Psoas muscle (tissue), 8 donors: Measurements from ENCODE around the gene PRICKLE1. TPM values are rescaled to one million over a fixed set of nuclear protein-coding genes. Genes with fewer than 3 reads are reported as not detected.

Experiments
- ATAC-seq, 4 donors: fragments of 200-7000 bp; cut with Tn5 transposase; one replicate each; pipeline ENCODE4 v1.9.1; 2020; ENCODE audit warnings: moderate library complexity in 3 of 4, mild to moderate bottlenecking in 2 of 4
- DNase-seq, 2 donors: peaks; one replicate each; pipeline ENCODE4 v3.0.0-alpha.2; 2020
- H3K27ac ChIP-seq: fragments of 200-600 bp; one replicate; pipeline ENCODE4 v1.8.0; 2022
- H3K27me3 ChIP-seq, 3 donors: fragments of 200-600 bp in 1 of 3; one replicate each; pipeline versions ENCODE4 v1.6.1 to v1.8.0; 2013 to 2022; ENCODE audit warnings: low read length in 2 of 3, mild to moderate bottlenecking in 2 of 3, moderate library complexity in 1 of 3; ENCODE audit not compliant: insufficient read depth in 3 of 3
- H3K36me3 ChIP-seq, 2 donors: fragments of 200-600 bp in 1 of 2; one replicate each; pipeline versions ENCODE4 v1.6.1 to v1.8.0; 2013 to 2022; ENCODE audit warnings: low read depth in 1 of 2, mild to moderate bottlenecking in 1 of 2, moderate library complexity in 1 of 2; ENCODE audit not compliant: insufficient read depth in 1 of 2
- H3K4me1 ChIP-seq: fragments of 200-600 bp; one replicate; pipeline ENCODE4 v1.8.0; 2022
- H3K4me3 ChIP-seq: fragments of 200-600 bp; one replicate; pipeline ENCODE4 v1.8.0; 2022; ENCODE audit warnings: mild to moderate bottlenecking
- H3K9me3 ChIP-seq: fragments of 200-600 bp; one replicate; pipeline ENCODE4 v1.8.0; 2022
- CTCF ChIP-seq: fragments of 200-600 bp; IDR thresholded peaks from one replicate; pipeline ENCODE4 v1.8.0; 2022; ENCODE audit warnings: antibody characterized with exemption
- WGBS, 3 donors: extraction: QIAGEN DNeasy Blood & Tissue Kit; methylation state at CpG; one replicate each; pipeline versions ENCODE4 v1.1.6 to v1.1.7; 2013; 5-methylcytosine and 5-hydroxymethylcytosine counted together
- intact Hi-C, 2 donors: fragments of 100-400 bp; cut with DNase I; formaldehyde crosslinking; loops; one replicate each; pipeline versions ENCODE4 v1.11.0 to v1.14.2; 2022
- polyA plus RNA-seq, 3 donors: library from polyadenylated mRNA; stranded (reverse); fragments of 200-250 nt; gene quantifications; one replicate each; pipeline ENCODE4 v1.2.3, GENCODE V29; 2013
- total RNA-seq, 4 donors: library from RNA; stranded (reverse); fragmentation: NEBNext Ultra II Directional in 2 of 4; extraction: Animal tissue kit (Norgen Biotek cat#: 25700) in 2 of 4; gene quantifications; one replicate each; pipeline versions ENCODE4 v1.2.1 to v1.2.4, GENCODE V29; 2021 to 2023
- donor health status: healthy with polysubstance abuse.
- donor health status: DM: no; HTN: no; CAD: no; lungs with moderate emphysema.
- donor health status: Bipolar disorder and iron deficiency.
- donor health status: healthy.
- donor health status: DM: yes; HTN: yes; CAD: no.
- donor health status: DM: no; HTN: no; CAD: no.
- donor health status: DM: no; HTN: no; CAD: no.
- donor health status: DM: yes; HTN: yes; CAD: no.

PRICKLE1 gene
- total and polyA plus RNA-seq, 7 donors: 0.37 to 7.6 (median 1.7) TPM

GRCh38 chr12:42507081-42507480, 82.5 kb downstream of the PRICKLE1 start:
- intact Hi-C loops: no loop called here
- Histone ChIP-seq H3K4me3 (no peak overlapping the region), H3K27ac (no peak overlapping the region), H3K9me3 (no peaks in the 10 kb centered on the region), H3K4me1 (no peaks in the 10 kb centered on the region), H3K36me3 (no peaks in the 10 kb centered on the region), H3K27me3 (no peaks in the 10 kb centered on the region)
- 41 to 57% (median 53%) methylated on average over 4 of the region's 4 CpGs for WGBS, 3 donors
- DNase-seq (no peak), ATAC-seq (no peak)
- TF ChIP-seq CTCF: no peak

GRCh38 chr12:42504049-42504448, 85.5 kb downstream of the PRICKLE1 start:
- no peaks in the 10 kb centered on the region for H3K27me3 ChIP-seq
- DNase-seq (no peak), ATAC-seq (no peak)
- 59 to 81% (median 65%) methylated on average over 5 of the region's 5 CpGs for WGBS, 3 donors
- no peak overlapping the region for H3K27ac ChIP-seq
- H3K4me1 ChIP-seq: no peaks in the 10 kb centered on the region
- no peaks in the 10 kb centered on the region for H3K9me3 ChIP-seq
- TF ChIP-seq CTCF: no peak
- no peak overlapping the region for H3K4me3 ChIP-seq
- intact Hi-C loops: no loop called here
- no peaks in the 10 kb centered on the region for H3K36me3 ChIP-seq

DNA sequence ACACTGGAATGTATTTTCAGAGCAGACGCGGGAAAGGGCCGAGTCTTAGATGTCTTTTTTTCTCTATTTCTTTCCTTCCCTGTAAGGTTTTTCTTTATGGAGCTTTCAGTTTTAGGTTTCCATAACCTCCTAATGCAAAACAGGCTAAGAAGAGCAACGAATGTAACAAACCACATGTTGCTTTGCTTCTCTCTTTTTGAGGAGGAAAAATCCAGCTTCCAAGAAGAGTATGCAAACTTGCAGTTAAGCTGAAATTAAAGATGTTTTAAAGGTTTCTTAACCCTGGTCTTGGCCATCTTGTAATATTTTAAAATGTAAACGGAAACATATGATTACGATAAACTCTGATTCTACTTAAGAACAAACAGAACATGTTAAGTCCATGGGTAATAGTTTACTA, 86.9 kb downstream of the PRICKLE1 start:
- H3K4me1 ChIP-seq: no peaks in the 10 kb centered on the region
- WGBS, 3 donors: 77 to 82% (median 81%) methylated on average over 6 of the region's 6 CpGs
- no peak for TF ChIP-seq CTCF
- no peaks in the 10 kb centered on the region for H3K36me3 ChIP-seq
- H3K9me3 ChIP-seq: no peaks in the 10 kb centered on the region
- intact Hi-C loops: no loop called here
- H3K27ac ChIP-seq: no peak overlapping the region
- H3K27me3 ChIP-seq: no peaks in the 10 kb centered on the region
- DNase-seq (no peak), ATAC-seq (no peak)
- H3K4me3 ChIP-seq: no peak overlapping the region

- 95 to 97% (median 96%) methylated on average over 3 of the region's 3 CpGs for WGBS, 3 donors
- no peak for DNase-seq
- H3K9me3 ChIP-seq: no peaks in the 10 kb centered on the region
- H3K4me1 ChIP-seq: no peaks in the 10 kb centered on the region
- TF ChIP-seq CTCF: no peak
- no peak for ATAC-seq
- no peaks in the 10 kb centered on the region for H3K36me3 ChIP-seq
- intact Hi-C loops: no loop called here
- no peak overlapping the region for H3K27ac ChIP-seq
- no peak overlapping the region for H3K4me3 ChIP-seq
- H3K27me3 ChIP-seq: no peaks in the 10 kb centered on the region
Observed at GRCh38 chr12:42498549-42499247, 90.8 kb downstream of the PRICKLE1 start.

DNA sequence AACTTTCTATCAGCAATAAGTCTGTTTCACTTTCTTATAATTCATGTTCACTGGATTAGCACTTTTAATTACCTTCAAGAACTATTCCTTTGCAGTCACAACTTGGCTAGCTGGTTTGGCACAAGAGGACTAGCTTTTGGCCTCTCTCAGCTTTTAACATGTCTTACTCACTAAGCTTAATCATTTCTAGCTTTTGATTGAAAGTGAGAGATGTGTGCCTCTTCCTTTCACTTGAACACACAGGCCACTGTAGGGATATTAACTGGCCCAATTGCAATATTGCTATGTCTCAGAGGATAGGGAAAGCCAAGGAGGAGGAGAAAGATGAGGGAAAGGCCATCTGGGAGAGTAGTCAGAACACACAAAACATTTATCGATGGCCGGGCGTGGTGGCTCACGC, 92.7 kb downstream of the PRICKLE1 start:
- H3K27ac ChIP-seq: no peak overlapping the region
- H3K4me1 ChIP-seq: no peaks in the 10 kb centered on the region
- 95 to 98% (median 97%) methylated on average over 4 of the region's 4 CpGs for whole genome bisulfite sequencing, 3 donors
- intact Hi-C loops: no loop called here
- ATAC-seq: no peak
- no peaks in the 10 kb centered on the region for H3K27me3 ChIP-seq
- DNase-seq: no peak
- H3K4me3 ChIP-seq: no peak overlapping the region
- H3K36me3 ChIP-seq: no peaks in the 10 kb centered on the region
- TF ChIP-seq CTCF: no peak
- H3K9me3 ChIP-seq: no peaks in the 10 kb centered on the region
